Trophoblast cell (in vitro differentiated cells and primary cell): ENCODE measurements around the gene PORCN.

ENCODE experiments used
- DNase-seq, 2 donors: peaks; one replicate each; pipeline ENCODE4 v3.0.0-alpha.2; 2016
- H2AFZ ChIP-seq: 2 replicates; pipeline ENCODE4 v1.6.1; 2013; ENCODE audit warnings: low read length, moderate library complexity, mild to moderate bottlenecking; ENCODE audit not compliant: insufficient read depth, poor library complexity
- H2AK5ac ChIP-seq: 2 replicates; pipeline ENCODE4 v1.6.1; 2013; ENCODE audit warnings: mild to moderate bottlenecking, low read length
- H2BK120ac ChIP-seq: 2 replicates; pipeline ENCODE4 v1.6.1; 2013; ENCODE audit warnings: low read length, mild to moderate bottlenecking, moderate library complexity; ENCODE audit not compliant: insufficient read depth, poor library complexity
- H2BK12ac ChIP-seq: 2 replicates; pipeline ENCODE4 v1.6.1; 2013; ENCODE audit warnings: mild to moderate bottlenecking, low read length, moderate library complexity
- H2BK5ac ChIP-seq: 2 replicates; pipeline ENCODE4 v1.6.1; 2013; ENCODE audit warnings: low read length, low read depth, moderate library complexity, mild to moderate bottlenecking; ENCODE audit not compliant: poor library complexity
- H3K14ac ChIP-seq: 2 replicates; pipeline ENCODE4 v1.6.1; 2013; ENCODE audit warnings: mild to moderate bottlenecking, low read length
- H3K18ac ChIP-seq: 2 replicates; pipeline ENCODE4 v1.6.1; 2013; ENCODE audit warnings: mild to moderate bottlenecking, low read length
- H3K23ac ChIP-seq: 2 replicates; pipeline ENCODE4 v1.6.1; 2013; ENCODE audit warnings: low read length
- H3K27ac ChIP-seq: 2 replicates; pipeline ENCODE4 v1.5.1; 2013; ENCODE audit warnings: low read depth, mild to moderate bottlenecking, inconsistent platforms, low read length, moderate library complexity
- H3K27me3 ChIP-seq: 2 replicates; pipeline ENCODE4 v1.6.1; 2013; ENCODE audit warnings: inconsistent platforms, mild to moderate bottlenecking, low read length, moderate library complexity; ENCODE audit not compliant: insufficient read depth
- H3K36me3 ChIP-seq, 2 experiments: 1 replicate in 1 of 2; 2 replicates in 1 of 2; pipeline ENCODE4 v1.6.1; 2013; ENCODE audit warnings: low read length in 2 of 2, mild to moderate bottlenecking in 2 of 2, moderate library complexity in 1 of 2; ENCODE audit not compliant: insufficient read depth in 2 of 2, control insufficient read depth in 1 of 2
- H3K4ac ChIP-seq: 2 replicates; pipeline ENCODE4 v1.6.1; 2013; ENCODE audit warnings: low read depth, mild to moderate bottlenecking, low read length, moderate library complexity
- H3K4me1 ChIP-seq, 2 experiments: 1 replicate in 1 of 2; 2 replicates in 1 of 2; pipeline ENCODE4 v1.6.1; 2013; ENCODE audit warnings: low read length in 2 of 2, mild to moderate bottlenecking in 2 of 2, moderate library complexity in 1 of 2; ENCODE audit not compliant: insufficient read depth in 2 of 2, control insufficient read depth in 1 of 2
- H3K4me2 ChIP-seq: 2 replicates; pipeline ENCODE4 v1.6.1; 2013; ENCODE audit warnings: inconsistent platforms, mild to moderate bottlenecking, low read length, moderate library complexity
- H3K4me3 ChIP-seq: 2 replicates; pipeline ENCODE4 v1.5.1; 2013; ENCODE audit warnings: mild to moderate bottlenecking, low read depth, low read length, inconsistent platforms
- H3K79me1 ChIP-seq: one replicate; pipeline ENCODE4 v1.6.1; 2013; ENCODE audit warnings: low read length
- H3K79me2 ChIP-seq: 2 replicates; pipeline ENCODE4 v1.6.1; 2013; ENCODE audit warnings: low read length, mild to moderate bottlenecking; ENCODE audit not compliant: control insufficient read depth, insufficient read depth, poor library complexity
- H3K9ac ChIP-seq: 2 replicates; pipeline ENCODE4 v1.6.1; 2013; ENCODE audit warnings: mild to moderate bottlenecking, low read length
- H3K9me3 ChIP-seq: 2 replicates; pipeline ENCODE4 v1.6.1; 2013; ENCODE audit warnings: low read depth, mild to moderate bottlenecking, control low read depth, inconsistent platforms, low read length; ENCODE audit not compliant: insufficient read depth
- H4K12ac ChIP-seq: 2 replicates; pipeline ENCODE4 v1.6.1; 2013; ENCODE audit warnings: low read depth, mild to moderate bottlenecking, low read length, moderate library complexity
- H4K8ac ChIP-seq: 2 replicates; pipeline ENCODE4 v1.6.1; 2013; ENCODE audit warnings: low read depth, mild to moderate bottlenecking, low read length, moderate library complexity
- H4K91ac ChIP-seq: one replicate; pipeline ENCODE4 v1.6.1; 2013; ENCODE audit warnings: low read depth, mild to moderate bottlenecking, low read length, moderate library complexity
- WGBS: extraction: QIAGEN DNeasy Blood & Tissue Kit; methylation state at CpG from one replicate; pipeline ENCODE4 v1.1.7; 2013; ENCODE audit warnings: missing lambda C conversion rate; ENCODE audit not compliant: insufficient read length, insufficient coverage; ENCODE audit errors: extremely low coverage; 5-methylcytosine and 5-hydroxymethylcytosine counted together

PORCN gene

GRCh38 chrX:48533165-48533564 lies 24.4 kb downstream of the PORCN start:
- Histone ChIP-seq H4K12ac (no peak overlapping the region), H3K4me2 (no peak overlapping the region), H2BK12ac (no peak overlapping the region), H3K18ac (no peak overlapping the region), H2AFZ (no peak overlapping the region), H3K23ac (no peak overlapping the region), H2AK5ac (no peak overlapping the region), H3K4me3 (no peak overlapping the region), H3K9me3 (no peaks in the 10 kb centered on the region), H3K4ac (no peak overlapping the region), H2BK120ac (no peak overlapping the region), H4K8ac (no peak overlapping the region), H3K36me3 (peaks cover 8 to 10% of the 10 kb centered on the region in 2 experiments), H3K79me1 (no peaks in the 10 kb centered on the region), H3K79me2 (no peaks in the 10 kb centered on the region), H3K27me3 (no peaks in the 10 kb centered on the region), H3K27ac (no peak overlapping the region), H3K4me1 (no peaks in the 10 kb centered on the region), H2BK5ac (no peak overlapping the region), H3K14ac (no peak overlapping the region), H4K91ac (no peak overlapping the region), H3K9ac (no peak overlapping the region)
- no CpG with 5 or more reads among the region's 3 CpGs for WGBS
- no peak for DNase-seq

- Histone ChIP-seq H3K4ac (no peak overlapping the region), H3K4me2 (peak overlapping the region; percentile 16), H4K12ac (no peak overlapping the region), H3K4me1 (peaks cover 3 to 5% of the 10 kb centered on the region in 2 experiments), H3K79me1 (peaks cover 4% of the 10 kb centered on the region), H2BK120ac (peak overlapping the region; percentile 62), H4K8ac (peak overlapping the region; percentile 90), H3K18ac (no peak overlapping the region), H3K27ac (peak overlapping the region; percentile 47), H3K14ac (no peak overlapping the region), H4K91ac (peak overlapping the region; percentile 84), H3K9ac (no peak overlapping the region), H3K27me3 (no peaks in the 10 kb centered on the region), H3K9me3 (no peaks in the 10 kb centered on the region), H2BK5ac (peak overlapping the region; percentile 46), H2BK12ac (no peak overlapping the region), H3K23ac (no peak overlapping the region), H3K36me3 (peaks cover 2 to 8% of the 10 kb centered on the region in 2 experiments), H2AFZ (no peak overlapping the region), H2AK5ac (no peak overlapping the region), H3K79me2 (no peaks in the 10 kb centered on the region), H3K4me3 (no peak overlapping the region)
- WGBS: no CpG with 5 or more reads among the region's 23 CpGs
- no peak for DNase-seq
Measured at GRCh38 chrX:48538641-48539344, 30.0 kb downstream of the PORCN start.

DNA sequence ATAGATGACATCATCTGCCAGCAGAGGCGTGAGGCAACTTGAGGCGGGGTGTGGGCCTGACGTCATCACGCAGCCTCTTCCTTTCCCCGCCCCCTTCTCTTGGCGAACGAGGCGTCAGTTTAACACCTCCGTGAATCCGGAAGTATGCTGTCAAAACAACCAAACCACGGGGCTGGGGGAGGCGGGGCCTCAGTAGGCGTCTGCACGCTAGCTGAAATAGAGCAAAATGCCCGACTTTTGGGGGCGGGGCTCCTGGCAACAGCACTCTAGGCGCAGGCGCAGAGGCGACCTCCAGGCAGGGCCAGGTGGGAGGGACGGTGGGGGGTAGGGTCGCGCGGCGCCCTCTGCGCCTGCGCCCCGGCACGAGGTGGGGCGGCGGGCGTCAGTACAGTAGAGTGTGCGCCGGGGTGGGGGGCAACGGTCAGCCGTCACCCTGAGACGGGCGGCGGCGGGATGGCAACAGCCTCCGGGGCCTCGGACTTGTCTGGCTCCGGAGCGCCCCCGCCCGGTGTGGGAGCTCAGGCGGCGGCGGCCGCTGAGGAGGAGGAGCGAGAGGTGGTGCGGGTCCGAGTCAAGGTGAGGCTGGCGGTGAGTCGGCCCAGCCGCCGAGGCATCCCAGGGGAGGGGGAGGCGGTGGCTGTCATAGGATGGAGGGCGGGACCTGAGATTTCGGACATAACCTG lies 30.7 kb downstream of the PORCN start, which contains the start of gene TBC1D25:
TSS of gene TBC1D25 (plus strand) at position 370 of the 683 bp plus-strand sequence. CDS start at position 454, 84 bp downstream.
- H3K4me3 ChIP-seq: peak within 1 kb of the TSS; percentile 79
- no peaks in the 10 kb centered on the region for H3K9me3 ChIP-seq
- peak within 1 kb of the TSS; percentile 46 for H2BK5ac ChIP-seq
- H3K4ac ChIP-seq: no peak within 1 kb of the TSS
- no peak within 1 kb of the TSS for H3K23ac ChIP-seq
- no peak within 1 kb of the TSS for H3K9ac ChIP-seq
- peak within 1 kb of the TSS; percentile 47 for H3K27ac ChIP-seq
- H2AK5ac ChIP-seq: no peak within 1 kb of the TSS
- peaks cover 2 to 8% of the 10 kb centered on the region in 2 experiments for H3K36me3 ChIP-seq
- peak; percentile 95 to 97 for DNase-seq
- peaks cover 4% of the 10 kb centered on the region for H3K79me1 ChIP-seq
- H3K27me3 ChIP-seq: no peaks in the 10 kb centered on the region
- H4K8ac ChIP-seq: peak within 1 kb of the TSS; percentile 90
- no peaks in the 10 kb centered on the region for H3K79me2 ChIP-seq
- H2AFZ ChIP-seq: no peak within 1 kb of the TSS
- peak within 1 kb of the TSS; percentile 66 for H3K14ac ChIP-seq
- WGBS: no CpG with 5 or more reads among the region's 59 CpGs
- no peak within 1 kb of the TSS for H2BK12ac ChIP-seq
- H2BK120ac ChIP-seq: peak within 1 kb of the TSS; percentile 62
- H3K18ac ChIP-seq: peak within 1 kb of the TSS; percentile 78
- H3K4me2 ChIP-seq: peak within 1 kb of the TSS; percentile 65
- peak within 1 kb of the TSS; percentile 49 for H4K12ac ChIP-seq
- peak within 1 kb of the TSS; percentile 84 for H4K91ac ChIP-seq
- peaks cover 3 to 5% of the 10 kb centered on the region in 2 experiments for H3K4me1 ChIP-seq

GRCh38 chrX:48540028-48540375 lies 31.2 kb downstream of the PORCN start:
- Histone ChIP-seq H3K14ac (peak overlapping the region; percentile 66), H3K4ac (no peak overlapping the region), H3K27me3 (no peaks in the 10 kb centered on the region), H3K36me3 (peaks cover 7 to 12% of the 10 kb centered on the region in 2 experiments), H3K9me3 (no peaks in the 10 kb centered on the region), H2BK5ac (no peak overlapping the region), H2BK120ac (peak overlapping the region; percentile 26), H2BK12ac (no peak overlapping the region), H2AFZ (no peak overlapping the region), H4K8ac (peak overlapping the region; percentile 51), H3K23ac (no peak overlapping the region), H3K79me2 (no peaks in the 10 kb centered on the region), H4K91ac (peak overlapping the region; percentile 33), H3K4me1 (peaks cover 3 to 5% of the 10 kb centered on the region in 2 experiments), H3K27ac (peak overlapping the region; percentile 5), H3K4me3 (peak overlapping the region; percentile 79), H3K79me1 (peaks cover 4% of the 10 kb centered on the region), H2AK5ac (no peak overlapping the region), H4K12ac (peak overlapping the region; percentile 49), H3K4me2 (peak overlapping the region; percentile 65), H3K9ac (no peak overlapping the region), H3K18ac (peak overlapping the region; percentile 78)
- no CpG with 5 or more reads among the region's 12 CpGs for WGBS
- no peak for DNase-seq
